Measurements from ENCODE around the gene ACOT7.

The ACOT7 gene

DNA sequence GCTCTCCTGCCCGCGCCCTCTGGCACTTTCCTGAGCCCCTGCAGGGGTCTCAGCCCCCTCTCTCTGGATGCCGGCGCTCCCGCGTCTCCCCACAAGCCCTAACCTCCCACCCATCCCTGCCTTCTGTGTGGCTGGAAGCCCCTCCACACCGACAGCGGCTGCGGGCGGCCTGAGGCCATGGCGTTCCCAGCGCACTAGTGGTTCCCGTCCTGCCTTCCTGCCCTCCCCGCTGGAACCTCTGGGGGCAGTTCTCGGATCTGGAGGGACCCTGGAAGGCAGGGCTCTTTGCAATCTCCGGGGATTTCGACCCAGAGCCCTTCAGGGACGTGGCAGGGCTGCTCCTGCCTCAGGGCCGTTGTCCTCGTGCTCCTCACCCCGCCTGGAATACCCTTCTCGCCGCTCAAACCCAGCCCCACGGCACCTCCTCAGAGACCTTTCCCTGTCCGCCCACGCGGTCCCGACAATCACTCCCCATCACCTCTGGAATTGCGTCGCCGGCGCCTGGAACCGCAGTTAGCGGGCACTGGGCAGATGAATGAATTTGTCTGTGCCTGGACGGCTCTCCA, 30.5 kb upstream of the ACOT7 start:
- DNase-seq: no peak

DNA sequence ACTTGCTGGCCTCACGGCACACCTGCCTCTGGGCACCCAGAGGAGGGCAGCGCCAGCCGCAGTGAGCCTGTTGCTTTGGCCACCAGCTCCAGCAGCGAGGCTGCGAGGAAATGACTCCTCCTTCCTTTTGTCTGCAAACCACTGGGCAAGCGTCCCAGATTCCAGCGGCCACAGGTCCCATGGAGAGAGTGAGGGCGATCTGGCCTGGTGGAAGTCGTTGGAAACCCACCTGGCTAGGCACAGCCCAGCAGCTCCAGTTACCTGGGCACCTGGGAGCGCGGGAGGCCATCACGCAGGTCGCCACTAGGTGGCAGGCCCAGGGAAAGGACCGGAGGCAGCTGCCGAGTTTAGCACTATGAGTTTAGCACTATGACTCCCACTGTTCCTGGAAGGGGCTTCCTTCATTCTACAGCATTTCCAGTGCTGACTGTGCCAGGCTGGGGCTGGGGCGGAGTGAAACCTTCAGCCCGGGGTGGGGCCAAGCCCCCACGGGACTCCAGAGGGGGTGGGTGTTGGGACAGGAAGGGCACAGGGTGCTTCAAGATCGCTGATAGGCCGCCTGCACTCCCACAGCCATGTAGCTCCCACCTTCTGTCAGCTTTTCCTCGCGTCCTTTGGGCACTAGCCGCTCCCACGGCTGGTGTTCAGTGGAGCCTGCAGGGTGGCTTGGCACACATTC, 29.9 kb upstream of the ACOT7 start:
- no peak for DNase-seq

DNA sequence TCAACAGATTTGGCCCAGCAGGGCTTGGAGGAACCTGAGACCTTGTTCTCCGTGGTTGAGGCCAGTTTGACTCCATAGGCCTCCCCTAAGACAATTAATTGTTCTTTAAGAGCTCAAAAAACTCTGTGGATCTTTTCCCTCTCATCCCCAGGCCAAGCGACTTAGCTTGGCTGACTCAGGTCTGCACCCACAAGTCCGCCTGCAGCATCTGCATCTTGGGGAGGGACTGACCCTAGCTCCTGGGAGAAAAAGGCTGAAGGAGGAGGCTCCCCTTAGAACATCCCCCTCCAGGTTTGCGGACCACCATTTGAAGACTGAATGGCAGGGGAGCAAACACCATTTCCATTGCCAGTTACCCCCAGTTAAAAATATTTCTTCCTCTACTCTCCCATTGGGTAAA, 27.7 kb upstream of the ACOT7 start:
- DNase-seq: no peak

DNA sequence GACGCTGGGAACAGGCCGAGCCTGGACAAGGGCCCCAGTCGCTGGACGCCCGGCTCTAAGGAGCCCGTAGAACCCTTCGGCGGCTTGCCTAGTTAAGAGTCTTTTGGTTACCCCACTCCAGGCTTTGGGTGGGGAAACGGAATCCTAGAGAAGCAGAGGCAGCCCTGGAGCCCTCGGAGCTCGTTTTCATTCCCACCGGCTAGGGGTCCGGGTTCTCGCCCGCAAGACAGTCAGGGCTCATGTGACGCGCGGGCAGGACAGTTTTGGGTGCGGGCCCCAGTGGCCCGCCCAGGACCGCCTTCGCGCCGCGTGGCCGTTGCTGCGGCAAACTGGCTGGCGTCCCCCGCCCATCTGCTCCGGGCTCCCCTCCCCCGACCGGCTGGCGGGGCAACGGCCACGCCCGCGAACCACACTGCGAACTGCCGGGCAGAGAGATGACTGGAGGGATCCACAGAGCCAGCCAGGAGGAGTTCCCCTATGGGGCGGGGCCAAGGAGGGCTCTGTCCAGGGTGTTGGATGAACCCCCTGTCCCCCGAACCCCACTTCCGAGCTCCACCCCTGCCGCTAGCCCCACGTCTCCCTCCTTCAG, 27.0 kb upstream of the ACOT7 start:
- no peak for DNase-seq

GRCh38 chr1:6419804-6420453, 26.4 kb upstream of the ACOT7 start, which contains the start of gene HES2:
Gene HES2 (minus strand): TSS chr1:6419919. CDS start chr1:6419820, 99 bp downstream.
- no peak for DNase-seq

DNA sequence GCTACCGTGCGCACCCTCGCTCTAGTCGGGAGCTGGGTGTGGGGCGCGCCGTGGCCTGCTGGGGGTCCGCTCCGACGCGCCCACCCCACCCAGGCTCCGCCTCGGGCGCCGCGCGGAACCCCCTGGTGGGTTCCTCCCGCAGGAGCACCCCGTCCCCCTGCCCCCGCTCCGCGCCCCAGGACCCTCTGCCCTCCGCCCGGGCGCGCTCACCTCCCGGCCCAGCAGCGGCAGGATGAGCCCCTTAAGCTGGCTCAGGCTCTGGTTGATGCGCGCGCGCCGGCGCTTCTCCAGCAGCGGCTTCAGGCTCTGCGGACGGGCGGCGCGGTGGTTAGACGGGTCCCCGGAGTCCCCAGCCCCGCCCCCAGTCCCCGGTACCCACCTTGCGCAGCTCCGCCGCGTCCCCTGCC, 25.8 kb upstream of the ACOT7 start:
- no peak for DNase-seq

DNA sequence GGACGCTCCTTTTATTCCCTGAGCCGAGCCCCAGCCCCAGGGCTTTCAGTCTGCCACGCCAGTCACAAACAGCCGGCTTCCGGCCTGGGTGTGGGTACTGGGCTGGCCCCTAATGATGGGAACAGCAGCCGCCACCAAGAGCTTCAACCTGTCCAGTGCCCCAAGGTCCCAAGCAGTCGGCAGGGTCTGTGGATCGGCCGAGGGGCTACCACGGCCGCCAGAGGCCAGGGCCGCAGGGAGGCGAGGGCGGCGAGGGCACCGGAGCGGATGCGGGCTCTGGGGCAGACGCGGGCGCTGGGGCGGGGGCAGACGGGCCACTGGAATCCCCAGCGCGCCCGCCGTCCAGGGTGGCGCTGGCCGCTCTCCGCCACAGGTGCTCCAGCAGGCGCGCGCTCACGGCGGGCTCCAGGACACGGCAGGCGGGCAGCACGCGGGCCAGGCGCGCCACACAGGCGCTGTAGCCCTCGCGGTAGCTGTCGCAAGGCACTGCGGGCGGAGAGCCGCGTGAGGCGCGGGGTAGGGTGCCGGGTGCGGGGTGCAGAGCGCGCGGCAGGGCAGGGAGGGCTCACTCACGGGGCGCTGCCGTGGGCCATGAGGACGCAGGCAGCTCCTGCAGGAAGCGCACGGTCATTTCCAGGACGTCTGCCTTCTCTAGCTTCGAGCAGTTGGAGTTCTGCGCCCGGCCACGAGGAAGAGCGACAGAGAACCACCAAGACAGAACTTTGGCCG, 25.3 kb upstream of the ACOT7 start:
- DNase-seq: no peak

- no peak for DNase-seq
Measured at GRCh38 chr1:6417961-6418667, 24.5 kb upstream of the ACOT7 start.

- DNase-seq: no peak
Measured at GRCh38 chr1:6416906-6417305, 23.3 kb upstream of the ACOT7 start.

- no peak for DNase-seq
Measured at GRCh38 chr1:6416295-6416656, 22.7 kb upstream of the ACOT7 start.

DNA sequence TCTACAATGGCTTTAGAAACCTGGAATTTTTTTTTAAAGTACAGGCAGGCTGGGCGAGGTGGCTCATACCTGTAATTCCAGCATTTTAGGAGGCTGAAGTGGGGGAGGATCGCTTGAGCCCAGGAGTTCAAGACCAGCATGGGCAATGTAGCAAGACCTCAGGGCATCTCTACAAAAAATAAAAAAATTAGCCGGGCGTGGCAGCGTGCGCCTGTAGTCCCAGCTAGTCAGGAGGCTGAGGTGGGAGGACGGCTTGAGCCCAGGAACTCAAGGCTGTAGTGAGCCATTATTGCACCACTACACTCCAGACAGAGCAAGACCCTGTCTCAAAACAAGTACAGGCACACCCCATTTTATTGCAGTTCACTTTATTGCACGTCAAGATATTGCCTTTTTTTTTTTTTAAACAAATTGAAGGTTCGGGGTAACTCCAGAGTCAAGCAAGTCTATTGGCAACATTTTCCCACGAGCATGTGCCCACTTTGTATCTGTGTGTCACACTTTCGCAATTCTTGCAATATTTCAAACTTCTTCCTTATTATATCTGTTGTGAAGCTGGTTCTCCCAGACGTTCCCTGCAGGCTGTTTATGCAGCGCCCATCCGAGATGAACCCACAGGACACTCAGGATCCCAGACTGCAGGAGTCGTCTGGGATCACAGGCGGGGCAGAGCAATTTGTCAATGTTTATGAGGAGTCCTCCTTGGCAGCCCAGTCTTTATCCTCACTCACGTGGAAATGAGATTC, 21.5 kb upstream of the ACOT7 start:
- no peak for DNase-seq

DNA sequence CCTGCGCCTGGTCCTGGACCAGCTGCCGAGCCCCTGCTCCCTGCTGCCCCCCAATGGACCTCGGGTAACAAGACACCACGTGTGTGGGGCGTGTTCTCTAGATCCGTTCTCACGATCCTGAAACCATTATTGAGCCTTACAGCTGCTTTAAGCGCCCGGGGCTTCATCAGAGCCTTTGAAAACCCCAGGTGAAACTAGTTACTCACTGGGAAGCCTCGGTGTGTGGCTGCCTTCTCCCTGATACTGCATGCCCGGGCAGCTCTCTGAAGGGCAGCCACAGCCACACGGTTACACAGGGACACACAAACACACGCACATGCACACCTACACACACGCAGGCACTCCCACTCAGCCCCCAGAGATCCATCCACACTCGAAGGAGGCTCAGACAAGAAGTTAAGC, 20.9 kb upstream of the ACOT7 start:
- no peak for DNase-seq

GRCh38 chr1:6412896-6413295, 19.3 kb upstream of the ACOT7 start:
- no peak for DNase-seq

DNA sequence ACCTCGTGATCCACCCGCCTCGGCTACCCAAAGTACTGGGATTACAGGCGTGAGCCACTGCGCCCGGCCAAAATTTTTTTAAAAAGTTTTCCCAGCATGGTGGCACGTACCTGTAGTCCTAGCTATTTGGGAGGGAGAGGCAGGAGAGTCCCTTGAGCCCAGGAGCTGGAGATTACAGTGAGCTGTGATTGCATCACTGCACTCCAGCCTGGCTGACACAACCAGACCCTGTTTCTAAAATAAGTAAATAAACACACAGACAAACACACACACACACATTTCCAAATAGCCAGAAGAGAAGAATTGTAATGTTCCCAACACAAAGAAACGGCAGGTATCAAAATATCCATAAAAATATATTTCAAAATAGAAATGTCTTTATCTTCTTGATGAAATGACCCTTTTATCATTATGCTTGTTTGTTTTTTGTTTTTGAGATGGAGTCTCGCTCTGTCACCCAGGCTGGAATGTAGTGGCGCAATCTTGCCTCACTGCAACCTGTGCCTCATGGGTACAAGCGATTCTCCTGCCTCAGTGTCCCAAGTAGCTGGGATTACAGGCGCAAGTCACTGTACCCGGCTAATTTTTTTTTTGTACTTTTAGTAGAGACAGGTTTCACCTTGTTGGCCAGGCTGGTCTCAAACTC, 16.8 kb upstream of the ACOT7 start:
- DNase-seq: no peak

GRCh38 chr1:6409733-6410132, 16.2 kb upstream of the ACOT7 start:
- DNase-seq: no peak

GRCh38 chr1:6409053-6409452, 15.5 kb upstream of the ACOT7 start:
- DNase-seq: no peak

DNA sequence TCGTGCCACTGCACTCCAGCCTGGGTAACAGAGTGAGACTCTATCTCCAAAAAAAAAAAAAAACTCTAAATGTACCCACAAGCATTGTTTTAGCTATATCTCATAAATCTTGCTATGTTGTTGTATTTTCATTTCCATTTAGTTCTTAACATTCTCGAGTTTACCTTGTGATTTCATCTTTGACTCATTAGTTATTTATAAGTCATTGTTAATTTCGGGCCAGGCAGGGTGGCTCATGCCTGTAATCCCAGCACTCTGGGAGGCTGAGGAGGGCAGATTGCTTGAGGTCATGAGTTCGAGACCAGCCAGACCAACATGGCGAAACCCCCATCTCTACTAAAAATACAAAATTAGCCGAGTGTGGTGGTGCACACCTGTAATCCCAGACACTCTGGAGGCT, 14.5 kb upstream of the ACOT7 start:
- DNase-seq: no peak

DNA sequence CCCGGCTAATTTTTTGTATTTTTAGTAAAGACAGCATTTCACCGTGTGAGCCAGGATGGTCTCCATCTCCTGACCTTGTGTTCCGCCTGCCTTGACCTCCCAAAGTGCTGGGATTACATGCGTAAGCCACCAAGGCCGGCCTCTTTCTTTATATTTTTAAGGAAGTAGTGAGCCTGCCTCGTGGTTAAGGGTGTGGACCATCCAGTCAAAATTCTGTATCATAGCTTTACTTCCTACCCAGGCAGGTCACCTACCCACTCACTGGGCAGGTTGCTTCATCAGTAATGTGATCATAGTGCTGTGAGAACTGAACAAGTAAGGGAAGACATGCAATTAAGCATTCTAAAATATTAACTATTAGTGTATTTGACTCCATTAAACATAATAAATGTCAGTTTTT, 8.1 kb upstream of the ACOT7 start:
- no peak for DNase-seq

- DNase-seq: no peak
Measured at GRCh38 chr1:6399294-6399693, 5.7 kb upstream of the ACOT7 start.

DNA sequence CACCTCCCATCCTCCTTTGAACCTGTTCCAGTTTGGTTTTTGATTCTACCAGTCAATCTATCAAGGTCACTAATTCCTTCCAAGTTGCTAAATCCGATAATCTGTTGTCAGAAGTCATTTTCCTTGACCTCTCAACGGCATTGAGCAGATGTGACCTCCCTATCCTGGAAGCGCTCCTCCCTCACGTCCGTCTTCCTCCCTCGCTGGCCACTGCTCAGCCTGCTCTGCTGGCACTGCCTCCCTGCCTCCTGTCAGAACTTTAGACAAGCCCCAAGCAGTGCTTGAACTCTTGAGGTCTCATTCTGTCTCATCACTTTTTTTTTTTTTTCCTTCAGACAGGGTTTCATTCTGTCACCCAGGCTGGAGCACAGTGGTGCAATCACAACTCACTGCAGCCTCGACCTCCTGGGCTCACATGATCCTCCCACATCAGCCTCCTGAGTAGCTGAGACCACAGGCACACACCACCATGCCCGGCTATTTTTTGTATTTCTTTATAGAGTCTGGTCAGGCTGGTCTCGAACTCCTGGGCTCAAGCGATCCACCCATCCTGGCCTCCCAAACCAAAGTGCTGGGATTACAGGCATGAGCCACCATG, 4.4 kb upstream of the ACOT7 start:
- DNase-seq: no peak

DNA sequence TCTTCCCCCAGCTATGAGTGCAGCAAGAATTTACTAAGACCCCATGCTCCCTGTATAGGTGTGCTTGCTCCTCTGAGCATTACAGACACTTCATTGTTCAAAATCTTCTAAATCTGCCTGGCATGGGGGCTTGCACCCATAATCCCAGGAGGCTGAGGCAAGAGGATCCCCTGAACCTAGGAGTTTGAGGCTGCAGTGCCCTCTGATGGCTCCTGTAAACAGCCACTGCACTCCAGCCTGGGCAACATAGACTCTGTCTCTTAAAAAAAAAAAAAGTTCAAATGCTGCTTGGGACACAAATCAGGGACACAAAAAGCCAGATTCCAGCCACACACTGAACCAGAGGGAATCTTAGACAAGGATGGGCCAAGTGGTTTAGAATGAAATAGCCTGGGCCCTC, 3.4 kb upstream of the ACOT7 start:
- no peak for DNase-seq

All from midbrain (tissue), 1 donor.